WTC11 (cell line): ENCODE results near the gene CDK2.

Experiments
- AFF4 ChIP-seq: sonication (generic); formaldehyde crosslinking; IDR thresholded peaks from 2 replicates; pipeline ENCODE4 v1.8.1; 2023; ENCODE audit warnings: mild to moderate bottlenecking, missing genetic modification reagents, borderline replicate concordance
- E2F4 ChIP-seq: sonication (generic); formaldehyde crosslinking; IDR thresholded peaks from 2 replicates; pipeline ENCODE4 v1.8.1; 2022; ENCODE audit warnings: low read depth, mild to moderate bottlenecking, moderate library complexity, missing genetic modification reagents, borderline replicate concordance
- JUN ChIP-seq: sonication (generic); formaldehyde crosslinking; IDR thresholded peaks from 2 replicates; pipeline ENCODE4 v1.8.0; 2023; ENCODE audit warnings: mild to moderate bottlenecking, missing genetic modification reagents
- NR3C1 ChIP-seq: sonication (generic); formaldehyde crosslinking; conservative IDR thresholded peaks from 2 replicates; pipeline ENCODE4 v1.8.1; 2023; ENCODE audit warnings: low read depth, mild to moderate bottlenecking, missing genetic modification reagents
- TEAD4 ChIP-seq: sonication (generic); formaldehyde crosslinking; IDR thresholded peaks from 2 replicates; pipeline ENCODE4 v1.8.0; 2022; ENCODE audit warnings: mild to moderate bottlenecking, missing genetic modification reagents
- TP53 ChIP-seq: sonication (generic); formaldehyde crosslinking; IDR thresholded peaks from 2 replicates; pipeline ENCODE4 v1.8.1; 2023; ENCODE audit warnings: mild to moderate bottlenecking, missing genetic modification reagents
- ZNF317 ChIP-seq: sonication (generic); formaldehyde crosslinking; IDR thresholded peaks from 2 replicates; pipeline ENCODE4 v1.8.1; 2023; ENCODE audit warnings: low read depth, mild to moderate bottlenecking, moderate library complexity, missing genetic modification reagents, borderline replicate concordance
- ZNF532 ChIP-seq: fragments of 250-450 bp; sonication (Bioruptor Pico); IDR thresholded peaks from 2 replicates; pipeline ENCODE4 v1.9.0; 2021; ENCODE audit warnings: mild to moderate bottlenecking, borderline replicate concordance
- TF ChIP-seq, protein P1 (sequence below): sonication (generic); formaldehyde crosslinking; IDR thresholded peaks from 2 replicates; pipeline ENCODE4 v1.8.1; 2023; ENCODE audit warnings: mild to moderate bottlenecking, missing genetic modification reagents, moderate library complexity
- TF ChIP-seq, protein P2 (sequence below): fragments of 200-600 bp; IDR thresholded peaks from 2 replicates; pipeline ENCODE4 v1.8.0; 2022; ENCODE audit warnings: antibody characterized with exemption
- TF ChIP-seq, protein P3 (sequence below): sonication (generic); formaldehyde crosslinking; conservative IDR thresholded peaks from 2 replicates; pipeline ENCODE4 v1.8.1; 2022; ENCODE audit warnings: mild to moderate bottlenecking, missing genetic modification reagents
- TF ChIP-seq, protein P4 (sequence below): sonication (generic); formaldehyde crosslinking; IDR thresholded peaks from 2 replicates; pipeline ENCODE4 v1.8.0; 2022; ENCODE audit warnings: mild to moderate bottlenecking, missing genetic modification reagents
- TF ChIP-seq, protein P5 (sequence below): sonication (generic); formaldehyde crosslinking; IDR thresholded peaks from 2 replicates; pipeline ENCODE4 v1.8.1; 2022; ENCODE audit warnings: low read depth, missing genetic modification reagents, borderline replicate concordance

GRCh38 chr12:55978393-55978792 lies 11.8 kb downstream of the CDK2 start:
- TF ChIP-seq, protein P1, sequence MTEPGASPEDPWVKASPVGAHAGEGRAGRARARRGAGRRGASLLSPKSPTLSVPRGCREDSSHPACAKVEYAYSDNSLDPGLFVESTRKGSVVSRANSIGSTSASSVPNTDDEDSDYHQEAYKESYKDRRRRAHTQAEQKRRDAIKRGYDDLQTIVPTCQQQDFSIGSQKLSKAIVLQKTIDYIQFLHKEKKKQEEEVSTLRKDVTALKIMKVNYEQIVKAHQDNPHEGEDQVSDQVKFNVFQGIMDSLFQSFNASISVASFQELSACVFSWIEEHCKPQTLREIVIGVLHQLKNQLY (CRISPR knock-in tag), result no peak
- TF ChIP-seq NR3C1 (CRISPR knock-in tag), result no peak
- no peak for TF ChIP-seq TP53 (CRISPR knock-in tag)
- TF ChIP-seq AFF4 (CRISPR knock-in tag), result no peak
- TF ChIP-seq, protein P2, sequence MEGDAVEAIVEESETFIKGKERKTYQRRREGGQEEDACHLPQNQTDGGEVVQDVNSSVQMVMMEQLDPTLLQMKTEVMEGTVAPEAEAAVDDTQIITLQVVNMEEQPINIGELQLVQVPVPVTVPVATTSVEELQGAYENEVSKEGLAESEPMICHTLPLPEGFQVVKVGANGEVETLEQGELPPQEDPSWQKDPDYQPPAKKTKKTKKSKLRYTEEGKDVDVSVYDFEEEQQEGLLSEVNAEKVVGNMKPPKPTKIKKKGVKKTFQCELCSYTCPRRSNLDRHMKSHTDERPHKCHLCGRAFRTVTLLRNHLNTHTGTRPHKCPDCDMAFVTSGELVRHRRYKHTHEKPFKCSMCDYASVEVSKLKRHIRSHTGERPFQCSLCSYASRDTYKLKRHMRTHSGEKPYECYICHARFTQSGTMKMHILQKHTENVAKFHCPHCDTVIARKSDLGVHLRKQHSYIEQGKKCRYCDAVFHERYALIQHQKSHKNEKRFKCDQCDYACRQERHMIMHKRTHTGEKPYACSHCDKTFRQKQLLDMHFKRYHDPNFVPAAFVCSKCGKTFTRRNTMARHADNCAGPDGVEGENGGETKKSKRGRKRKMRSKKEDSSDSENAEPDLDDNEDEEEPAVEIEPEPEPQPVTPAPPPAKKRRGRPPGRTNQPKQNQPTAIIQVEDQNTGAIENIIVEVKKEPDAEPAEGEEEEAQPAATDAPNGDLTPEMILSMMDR, result no peak
- no peak for TF ChIP-seq TEAD4 (CRISPR knock-in tag)
- TF ChIP-seq E2F4 (CRISPR knock-in tag), result no peak
- TF ChIP-seq ZNF317 (CRISPR knock-in tag), result no peak
- no peak for TF ChIP-seq ZNF532 (CRISPR knock-in tag)
- TF ChIP-seq JUN (CRISPR knock-in tag), result no peak
- TF ChIP-seq, protein P3, sequence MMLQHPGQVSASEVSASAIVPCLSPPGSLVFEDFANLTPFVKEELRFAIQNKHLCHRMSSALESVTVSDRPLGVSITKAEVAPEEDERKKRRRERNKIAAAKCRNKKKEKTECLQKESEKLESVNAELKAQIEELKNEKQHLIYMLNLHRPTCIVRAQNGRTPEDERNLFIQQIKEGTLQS, result no peak
- TF ChIP-seq, protein P4, sequence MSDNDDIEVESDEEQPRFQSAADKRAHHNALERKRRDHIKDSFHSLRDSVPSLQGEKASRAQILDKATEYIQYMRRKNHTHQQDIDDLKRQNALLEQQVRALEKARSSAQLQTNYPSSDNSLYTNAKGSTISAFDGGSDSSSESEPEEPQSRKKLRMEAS (CRISPR knock-in tag), result no peak
- TF ChIP-seq, protein P5, sequence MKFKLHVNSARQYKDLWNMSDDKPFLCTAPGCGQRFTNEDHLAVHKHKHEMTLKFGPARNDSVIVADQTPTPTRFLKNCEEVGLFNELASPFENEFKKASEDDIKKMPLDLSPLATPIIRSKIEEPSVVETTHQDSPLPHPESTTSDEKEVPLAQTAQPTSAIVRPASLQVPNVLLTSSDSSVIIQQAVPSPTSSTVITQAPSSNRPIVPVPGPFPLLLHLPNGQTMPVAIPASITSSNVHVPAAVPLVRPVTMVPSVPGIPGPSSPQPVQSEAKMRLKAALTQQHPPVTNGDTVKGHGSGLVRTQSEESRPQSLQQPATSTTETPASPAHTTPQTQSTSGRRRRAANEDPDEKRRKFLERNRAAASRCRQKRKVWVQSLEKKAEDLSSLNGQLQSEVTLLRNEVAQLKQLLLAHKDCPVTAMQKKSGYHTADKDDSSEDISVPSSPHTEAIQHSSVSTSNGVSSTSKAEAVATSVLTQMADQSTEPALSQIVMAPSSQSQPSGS (CRISPR knock-in tag), result no peak
